SK-N-MC (cell line): ENCODE results near the gene IL1RAPL1.

Experiments
- EZH2 ChIP-seq: fragments of 200-600 bp; sonication (generic); IDR thresholded peaks from one replicate; pipeline ENCODE4 v1.6.1; 2017; ENCODE audit warnings: antibody characterized with exemption
- POLR2AphosphoS5 ChIP-seq: IDR thresholded peaks from 2 replicates; pipeline ENCODE4 v1.6.1; 2012; ENCODE audit warnings: mild to moderate bottlenecking, low read depth, low read length, borderline replicate concordance

DNA sequence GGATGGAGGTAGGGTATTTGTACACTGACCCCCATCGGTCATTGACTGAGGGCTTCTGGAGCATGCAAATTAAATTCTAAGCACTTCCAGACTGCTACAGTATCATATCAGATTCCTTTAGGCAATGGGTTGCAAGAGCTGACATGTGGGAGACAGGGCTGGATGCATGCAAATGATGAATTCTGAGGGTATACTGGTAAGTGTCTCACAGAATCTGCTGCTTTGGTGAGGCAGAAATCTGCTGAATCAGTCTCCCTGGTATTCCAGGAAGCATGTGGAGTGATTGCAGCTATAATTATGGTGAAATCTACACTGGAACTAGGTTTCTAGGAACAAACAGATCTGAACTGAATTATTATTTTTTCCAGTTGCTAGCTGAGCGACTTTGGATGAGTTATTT is 943.3 kb downstream of the IL1RAPL1 start:
- TF ChIP-seq EZH2 (no peak), POLR2AphosphoS5 (no peak)
